Neural cell (in vitro differentiated cells): ENCODE measurements around the gene FAM210A. TPM values are rescaled to one million over a fixed set of nuclear protein-coding genes. Genes with fewer than 3 reads are reported as not detected.

ENCODE experiments used
- H2AFZ ChIP-seq: fragments of 200-600, 300-800 bp; sonication (generic), shearing (Covaris generic); 2 replicates; pipeline ENCODE4 v1.6.0; 2014; ENCODE audit warnings: low read depth, mild to moderate bottlenecking, antibody characterized with exemption, low read length, moderate library complexity
- H3F3A ChIP-seq: fragments of 200-600 bp; shearing (Covaris generic); 2 replicates; pipeline ENCODE4 v1.6.1; 2016; ENCODE audit warnings: mild to moderate bottlenecking, moderate library complexity, mixed read lengths, antibody characterized with exemption, low read length; ENCODE audit not compliant: insufficient read depth, poor library complexity, severe bottlenecking
- H3K27ac ChIP-seq: fragments of 200-600, 300-800 bp; sonication (generic), shearing (Covaris generic); 2 replicates; pipeline ENCODE4 v1.5.1; 2014; ENCODE audit warnings: mild to moderate bottlenecking, low read length, moderate library complexity
- H3K27me3 ChIP-seq: fragments of 300-800, 200-600 bp; sonication (generic), shearing (Covaris generic); 2 replicates; pipeline ENCODE4 v1.6.0; 2014; ENCODE audit warnings: mild to moderate bottlenecking, low read depth, low read length, moderate library complexity; ENCODE audit not compliant: insufficient read depth
- H3K36me3 ChIP-seq: fragments of 300-800, 200-600 bp; sonication (generic), shearing (Covaris generic); 2 replicates; pipeline ENCODE4 v1.5.1; 2014; ENCODE audit warnings: mild to moderate bottlenecking, antibody characterized with exemption, low read length, moderate library complexity; ENCODE audit not compliant: insufficient read depth
- H3K4me2 ChIP-seq: fragments of 300-800, 200-600 bp; sonication (generic), shearing (Covaris generic); 2 replicates; pipeline ENCODE4 v1.6.0; 2014; ENCODE audit warnings: mild to moderate bottlenecking, low read length
- H3K4me3 ChIP-seq: fragments of 300-800, 200-600 bp; sonication (generic), shearing (Covaris generic); 2 replicates; pipeline ENCODE4 v1.5.1; 2014; ENCODE audit warnings: mild to moderate bottlenecking, low read length, moderate library complexity
- H3K79me2 ChIP-seq: fragments of 200-600 bp; shearing (Covaris generic); replicated peaks from 2 replicates; pipeline ENCODE4 v1.6.0; 2014; ENCODE audit warnings: mild to moderate bottlenecking, low read length, moderate library complexity; ENCODE audit not compliant: insufficient read depth
- H3K9ac ChIP-seq: fragments of 300-800, 200-600 bp; sonication (generic), shearing (Covaris generic); 2 replicates; pipeline ENCODE4 v1.6.1; 2016; ENCODE audit warnings: mild to moderate bottlenecking, low read length, mixed read lengths
- H3K9me2 ChIP-seq: fragments of 200-600 bp; shearing (Covaris generic); 2 replicates; pipeline ENCODE4 v1.6.1; 2016; ENCODE audit warnings: mild to moderate bottlenecking, low read length, mixed read lengths; ENCODE audit not compliant: insufficient read depth
- H3K9me3 ChIP-seq: fragments of 200-600, 300-800 bp; sonication (generic), shearing (Covaris generic); 2 replicates; pipeline ENCODE4 v1.6.1; 2016; ENCODE audit warnings: mild to moderate bottlenecking, mixed run types, low read length, moderate library complexity, mixed read lengths
- H4K20me1 ChIP-seq: fragments of 200-600 bp; shearing (Covaris generic); 2 replicates; pipeline ENCODE4 v1.6.1; 2016; ENCODE audit warnings: mild to moderate bottlenecking, mixed run types; ENCODE audit not compliant: insufficient read depth
- CTCF ChIP-seq: fragments of 450-650 bp; IDR thresholded peaks from 2 replicates; pipeline ENCODE4 v1.5.1; 2014; ENCODE audit warnings: antibody characterized with exemption, mild to moderate bottlenecking, moderate library complexity; ENCODE audit not compliant: poor library complexity, severe bottlenecking
- EP300 ChIP-seq: fragments of 450-650 bp; conservative IDR thresholded peaks from 2 replicates; pipeline ENCODE4 v1.6.1; 2014; ENCODE audit warnings: antibody characterized with exemption, mild to moderate bottlenecking, moderate library complexity; ENCODE audit not compliant: poor library complexity, severe bottlenecking
- EZH2 ChIP-seq: fragments of 200-600, 300-800 bp; shearing (Covaris generic), sonication (generic); IDR thresholded peaks from 2 replicates; pipeline ENCODE4 v1.6.1; 2014; ENCODE audit warnings: antibody characterized with exemption, low read length, borderline replicate concordance, mild to moderate bottlenecking; ENCODE audit not compliant: insufficient read depth, poor library complexity, severe bottlenecking
- MXI1 ChIP-seq: fragments of 450-650 bp; conservative IDR thresholded peaks from 2 replicates; pipeline ENCODE4 v1.6.1; 2014; ENCODE audit warnings: antibody characterized with exemption, mild to moderate bottlenecking; ENCODE audit not compliant: poor library complexity, severe bottlenecking
- POLR2AphosphoS5 ChIP-seq: IDR thresholded peaks from 2 replicates; pipeline ENCODE4 v1.6.1; 2012
- RAD21 ChIP-seq: fragments of 450-650 bp; conservative IDR thresholded peaks from 2 replicates; pipeline ENCODE4 v1.6.1; 2014; ENCODE audit warnings: antibody characterized with exemption, mild to moderate bottlenecking, moderate library complexity
- REST ChIP-seq: IDR thresholded peaks from 2 replicates; pipeline ENCODE4 v1.6.1; 2012; ENCODE audit warnings: borderline replicate concordance
- SMC3 ChIP-seq: fragments of 450-650 bp; conservative IDR thresholded peaks from 2 replicates; pipeline ENCODE4 v1.6.1; 2014; ENCODE audit warnings: antibody characterized with exemption, mild to moderate bottlenecking, moderate library complexity; ENCODE audit not compliant: poor library complexity
- TAF1 ChIP-seq: IDR thresholded peaks from 2 replicates; pipeline ENCODE4 v1.6.1; 2012; ENCODE audit warnings: low read depth
- polyA plus RNA-seq: library from polyadenylated mRNA; depleted of rRNA; stranded (reverse); fragments of >200 nt; gene quantifications from 2 replicates; pipeline ENCODE4 v1.2.3, GENCODE V29; 2014

FAM210A gene
- polyA plus RNA-seq, 1 donor from 2014 or later: 11.5 TPM

GRCh38 chr18:13676471-13676870, 49.9 kb downstream of the FAM210A start:
- Histone ChIP-seq H3K36me3 (no peaks in the 10 kb centered on the region), H3K79me2 (no peaks in the 10 kb centered on the region), H3K27me3 (no peaks in the 10 kb centered on the region), H3K9me3 (no peaks in the 10 kb centered on the region), H3K27ac (no peak overlapping the region), H3K9ac (no peak overlapping the region), H3K9me2 (no peaks in the 10 kb centered on the region), H3K4me3 (no peak overlapping the region), H2AFZ (no peak overlapping the region), H3F3A (no peaks in the 10 kb centered on the region), H3K4me2 (no peak overlapping the region), H4K20me1 (no peaks in the 10 kb centered on the region)
- TF ChIP-seq MXI1 (no peak), POLR2AphosphoS5 (no peak), EZH2 (no peak), CTCF (no peak), EP300 (no peak), RAD21 (no peak), REST (no peak), SMC3 (no peak), TAF1 (no peak)

GRCh38 chr18:13672657-13673056, 53.7 kb downstream of the FAM210A start:
- Histone ChIP-seq H3K4me2 (no peak overlapping the region), H3K9me2 (no peaks in the 10 kb centered on the region), H3K79me2 (no peaks in the 10 kb centered on the region), H3K27me3 (no peaks in the 10 kb centered on the region), H3K4me3 (no peak overlapping the region), H4K20me1 (no peaks in the 10 kb centered on the region), H3K27ac (no peak overlapping the region), H3K9me3 (no peaks in the 10 kb centered on the region), H2AFZ (no peak overlapping the region), H3K9ac (no peak overlapping the region), H3K36me3 (no peaks in the 10 kb centered on the region), H3F3A (no peaks in the 10 kb centered on the region)
- TF ChIP-seq TAF1 (no peak), MXI1 (no peak), EP300 (no peak), CTCF (no peak), SMC3 (no peak), REST (no peak), EZH2 (no peak), RAD21 (no peak), POLR2AphosphoS5 (no peak)
